Measurements from ENCODE around the gene OTUB1. TPM values are rescaled to one million over a fixed set of nuclear protein-coding genes. Genes with fewer than 3 reads are reported as not detected.

The OTUB1 gene
- total and polyA plus RNA-seq, 9 of the 15 experiments (the other 6 are each of a cell fraction or from before 2014, with no cell fraction given), result 29.5 to 134 (median 66.1) TPM

- no peaks in the 10 kb centered on the region for H3K9me3 ChIP-seq (replicated peaks; ENCODE audit: control insufficient read depth, insufficient read depth, low read depth, low read length)
- H3K27ac ChIP-seq (ENCODE audit: extremely low read depth, low read depth, low read length), result no peak overlapping the region
- 64% methylated on average over 14 of the region's 20 CpGs for WGBS (ENCODE audit: insufficient coverage, low coverage, missing lambda C conversion rate)
- H3K79me2 ChIP-seq (ENCODE audit: control insufficient read depth, insufficient read depth, low read length), result no peaks in the 10 kb centered on the region
- peaks cover 61% of the 10 kb centered on the region for H4K20me1 ChIP-seq (replicated peaks; ENCODE audit: control insufficient read depth, insufficient read depth, low read length)
- ChIA-PET POLR2A (interaction anchor here (0.9 to 1.3 kb wide), 4 partner anchors 9 to 16 kb away, joined by 3 to 4 read pairs (median 4); no protein-coding TSS in a partner anchor), CTCF (ENCODE audit: low intra/inter-chr PET ratio) (interaction anchor here (0.6 kb wide), 1 partner anchor 44 kb away, joined by 5 read pairs; no protein-coding TSS in a partner anchor)
- FAIRE-seq (no peak), ATAC-seq (no peak), DNase-seq (ENCODE audit: extremely low read depth in 1 of 4, low spot score in 3 of 4) (no peak)
- H3K4me2 ChIP-seq (ENCODE audit: insufficient read depth, low read length), result no peak overlapping the region
- no TSS peak for BruUV-seq (replicated peaks)
- peaks cover 0 to 39% of the 10 kb centered on the region in 2 experiments; a peak in 2 of 5 replicates for H3K4me1 ChIP-seq (replicated peaks in 1 of 2; ENCODE audit: control insufficient read depth in 2 of 2, insufficient read depth in 2 of 2, low read length in 2 of 2)
- TF ChIP-seq ZNF316 (IDR thresholded peaks at IDR 0.05), result peak; percentile 54
- TF ChIP-seq MXD1 (CRISPR knock-in tag; IDR thresholded peaks at IDR 0.05; ENCODE audit: borderline replicate concordance, poor library complexity, severe bottlenecking), result no peak
- in situ Hi-C loops (cut with MboI), result no loop called here
- H2AFZ ChIP-seq (ENCODE audit: low read depth, low read length), result no peak overlapping the region
- H3K27me3 ChIP-seq (ENCODE audit: control insufficient read depth in 2 of 2, insufficient read depth in 2 of 2, low read length in 2 of 2), result peaks cover 0 to 4% of the 10 kb centered on the region in 2 experiments; a peak in 1 of 5 replicates
- intact Hi-C loops (cut with micrococcal nuclease), result no loop called here
- H3K36me3 ChIP-seq (ENCODE audit: control insufficient read depth, insufficient read depth, low read length), result no peaks in the 10 kb centered on the region
- no peak overlapping the region for H3K4me3 ChIP-seq
- no peaks in the 10 kb centered on the region for H3K9me1 ChIP-seq (ENCODE audit: control insufficient read depth, insufficient read depth, low read length)
- H3K9ac ChIP-seq (ENCODE audit: insufficient read depth in 1 of 2, low read depth in 2 of 2, low read length in 2 of 2), result no peak overlapping the region; a peak in 1 of 4 replicates
Measured at GRCh38 chr11:64023712-64024710, 37.8 kb downstream of the OTUB1 start.

Measured in K562 (cell line).